Thoracic aorta (tissue), 2 donors: ENCODE data around the gene SFXN2. TPM values are rescaled to one million over a fixed set of nuclear protein-coding genes. Genes with fewer than 3 reads are reported as not detected.

Experiments used
- total RNA-seq, 2 donors: library from RNA; depleted of rRNA; stranded (reverse); fragments of >200 nt; gene quantifications; one replicate each; pipeline versions ENCODE4 v1.1.0 to v1.2.3, GENCODE V29; 2016

Gene SFXN2
- total RNA-seq, 2 donors from 2014 or later, result 1.6 to 18.3 TPM

Other genes starting within 250 kb of the SFXN2 start
- gene ACTR1A, start 211.9 kb upstream of the SFXN2 start, total RNA-seq, result 100 to 1,000 TPM in 1 of 2 donors, 10 to 100 TPM in 1; 98.0 to 116 TPM
- 1 to 10 TPM; 4.6 to 7.6 TPM for gene SUFU, start 210.7 kb upstream of the SFXN2 start, total RNA-seq
- 100 to 1,000 TPM; 154 to 192 TPM for gene TRIM8, start 70.2 kb upstream of the SFXN2 start, total RNA-seq
- gene ARL3, start 239 bp upstream of the SFXN2 start, total RNA-seq, result 1 to 10 TPM; 5.1 to 8.8 TPM
- 100 to 1,000 TPM; 123 to 268 TPM for gene WBP1L, start 29.3 kb downstream of the SFXN2 start, total RNA-seq
- 1 to 10 TPM in 1 of 2 donors, under 1 TPM in 1; 0.41 to 1.3 TPM for gene CYP17A1, start 122.8 kb downstream of the SFXN2 start, total RNA-seq
- 10 to 100 TPM; 35.2 to 38.7 TPM for gene BORCS7, start 139.6 kb downstream of the SFXN2 start, total RNA-seq
- 1 to 10 TPM; 5.6 to 6.2 TPM for gene AS3MT, start 154.8 kb downstream of the SFXN2 start, total RNA-seq
- 10 to 100 TPM; 12.2 to 24.5 TPM for gene CNNM2, start 203.7 kb downstream of the SFXN2 start, total RNA-seq